ENCODE data around the gene TBX1. TPM values are rescaled to one million over a fixed set of nuclear protein-coding genes. Genes with fewer than 3 reads are reported as not detected.

The TBX1 gene
- total RNA-seq, 1 donor from 2014 or later: 13.5 TPM

DNA sequence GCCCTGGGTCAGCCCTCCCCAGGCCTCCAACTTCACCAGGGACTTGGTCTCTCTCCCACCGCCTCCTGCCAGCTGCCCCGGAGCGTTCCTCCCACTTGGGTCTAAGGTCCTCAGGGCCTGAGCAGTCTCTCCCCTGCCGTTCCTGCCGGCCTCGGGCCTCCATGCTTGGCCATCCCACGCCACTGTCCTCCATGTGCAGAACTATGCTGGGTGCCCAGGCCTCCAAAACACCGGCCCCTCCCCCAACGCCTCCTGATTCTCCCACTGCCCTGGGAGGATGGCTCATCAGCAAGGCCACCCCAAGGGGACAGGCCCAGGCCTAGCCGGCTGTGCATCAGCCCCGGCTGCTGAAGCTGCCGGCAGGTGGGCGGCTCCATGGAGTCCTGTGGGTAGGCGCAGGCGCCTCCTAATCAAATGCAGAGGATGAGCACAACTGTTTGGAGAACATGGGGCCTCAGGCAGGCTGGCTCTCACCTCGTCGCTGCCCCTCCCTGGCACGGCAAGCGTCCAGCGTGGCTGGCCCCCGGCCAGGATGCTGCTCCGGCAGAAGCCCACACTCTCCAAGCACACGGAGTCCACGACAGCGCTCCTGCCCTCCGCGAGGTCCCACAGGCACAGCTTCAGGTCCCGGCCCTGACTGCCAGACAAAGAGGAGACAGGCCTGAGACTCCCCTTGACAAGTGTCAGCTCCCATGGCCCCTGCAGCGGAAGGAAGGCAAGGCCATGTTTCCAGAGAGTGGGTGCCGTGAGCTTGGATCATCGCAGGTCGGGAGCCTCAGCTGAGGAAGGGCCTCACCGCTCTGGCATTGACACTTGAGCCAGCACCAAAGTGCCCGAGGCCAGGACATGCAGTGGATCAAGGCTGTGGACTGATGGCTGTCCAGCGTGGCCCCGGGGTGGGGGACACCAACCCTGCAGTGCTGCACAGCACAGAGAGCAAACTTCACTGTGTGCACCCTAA is 51.5 kb downstream of the TBX1 start:
- DNase-seq (peak; percentile 41), ATAC-seq (no peak)
- peaks cover 6% of the 10 kb centered on the region for H3K36me3 ChIP-seq
- TF ChIP-seq, protein P1, sequence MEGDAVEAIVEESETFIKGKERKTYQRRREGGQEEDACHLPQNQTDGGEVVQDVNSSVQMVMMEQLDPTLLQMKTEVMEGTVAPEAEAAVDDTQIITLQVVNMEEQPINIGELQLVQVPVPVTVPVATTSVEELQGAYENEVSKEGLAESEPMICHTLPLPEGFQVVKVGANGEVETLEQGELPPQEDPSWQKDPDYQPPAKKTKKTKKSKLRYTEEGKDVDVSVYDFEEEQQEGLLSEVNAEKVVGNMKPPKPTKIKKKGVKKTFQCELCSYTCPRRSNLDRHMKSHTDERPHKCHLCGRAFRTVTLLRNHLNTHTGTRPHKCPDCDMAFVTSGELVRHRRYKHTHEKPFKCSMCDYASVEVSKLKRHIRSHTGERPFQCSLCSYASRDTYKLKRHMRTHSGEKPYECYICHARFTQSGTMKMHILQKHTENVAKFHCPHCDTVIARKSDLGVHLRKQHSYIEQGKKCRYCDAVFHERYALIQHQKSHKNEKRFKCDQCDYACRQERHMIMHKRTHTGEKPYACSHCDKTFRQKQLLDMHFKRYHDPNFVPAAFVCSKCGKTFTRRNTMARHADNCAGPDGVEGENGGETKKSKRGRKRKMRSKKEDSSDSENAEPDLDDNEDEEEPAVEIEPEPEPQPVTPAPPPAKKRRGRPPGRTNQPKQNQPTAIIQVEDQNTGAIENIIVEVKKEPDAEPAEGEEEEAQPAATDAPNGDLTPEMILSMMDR (IDR thresholded peaks at IDR 0.05): no peak
- no peaks in the 10 kb centered on the region for H3K27me3 ChIP-seq (ENCODE audit: low read depth)
- H3K27ac ChIP-seq: no peak overlapping the region
- intact Hi-C loops (cut with DNase I): no loop called here
- no peaks in the 10 kb centered on the region for H3K4me1 ChIP-seq
- H3K9me3 ChIP-seq: no peaks in the 10 kb centered on the region
- no peak overlapping the region for H3K4me3 ChIP-seq

DNA sequence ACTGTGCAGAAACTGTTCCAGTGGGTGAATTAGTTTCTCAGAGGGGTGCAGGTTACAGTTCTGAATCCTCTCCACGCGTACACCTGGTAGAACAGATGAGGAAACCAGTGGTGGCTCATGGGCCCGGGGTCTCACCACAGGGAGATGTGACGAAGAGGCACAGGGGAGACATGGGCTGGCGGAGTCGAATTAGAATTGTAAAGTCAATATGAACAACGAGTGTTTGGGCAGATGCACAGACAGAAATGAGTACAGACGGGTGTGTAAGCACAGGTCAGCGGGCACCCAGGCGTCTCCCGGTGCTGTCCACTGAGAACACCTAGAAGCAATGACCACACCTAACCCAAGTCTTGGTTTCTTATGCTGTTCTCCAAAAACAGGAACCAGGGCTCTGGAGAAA is 52.3 kb downstream of the TBX1 start:
- ATAC-seq: no peak
- no peak for DNase-seq

DNA sequence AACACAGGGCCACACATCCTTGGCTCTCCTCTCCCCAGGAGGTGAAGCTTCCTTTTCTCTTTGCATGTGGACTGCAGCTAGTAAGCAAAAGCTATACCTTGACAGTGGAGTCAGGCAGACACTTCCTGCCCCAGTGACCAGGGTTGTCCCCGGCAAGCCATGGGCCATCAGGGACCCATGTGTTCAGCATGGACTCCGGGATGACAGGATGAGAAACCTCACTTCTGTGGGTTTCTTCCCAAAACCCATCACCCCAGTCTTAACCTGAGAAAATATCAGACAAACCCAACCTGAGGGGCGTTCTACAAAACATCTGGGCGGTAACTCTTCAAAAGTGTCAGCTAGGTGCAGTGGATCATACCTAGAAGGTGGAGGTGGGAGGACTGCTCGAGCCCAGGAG is 53.9 kb downstream of the TBX1 start:
- TF ChIP-seq, protein P1 (IDR thresholded peaks at IDR 0.05): no peak
- ATAC-seq: no peak
- intact Hi-C loops (cut with DNase I): no loop called here

More for the DNA sequence above, 52.3 kb downstream of the TBX1 start:
- no peak overlapping the region for H3K27ac ChIP-seq
- TF ChIP-seq, protein P1 (IDR thresholded peaks at IDR 0.05): no peak
- intact Hi-C loops (cut with DNase I): no loop called here
- peaks cover 5% of the 10 kb centered on the region for H3K4me1 ChIP-seq
- H3K4me3 ChIP-seq: no peak overlapping the region
- H3K9me3 ChIP-seq: no peaks in the 10 kb centered on the region
- H3K36me3 ChIP-seq: peaks cover 6% of the 10 kb centered on the region
- no peaks in the 10 kb centered on the region for H3K27me3 ChIP-seq (ENCODE audit: low read depth)

DNA sequence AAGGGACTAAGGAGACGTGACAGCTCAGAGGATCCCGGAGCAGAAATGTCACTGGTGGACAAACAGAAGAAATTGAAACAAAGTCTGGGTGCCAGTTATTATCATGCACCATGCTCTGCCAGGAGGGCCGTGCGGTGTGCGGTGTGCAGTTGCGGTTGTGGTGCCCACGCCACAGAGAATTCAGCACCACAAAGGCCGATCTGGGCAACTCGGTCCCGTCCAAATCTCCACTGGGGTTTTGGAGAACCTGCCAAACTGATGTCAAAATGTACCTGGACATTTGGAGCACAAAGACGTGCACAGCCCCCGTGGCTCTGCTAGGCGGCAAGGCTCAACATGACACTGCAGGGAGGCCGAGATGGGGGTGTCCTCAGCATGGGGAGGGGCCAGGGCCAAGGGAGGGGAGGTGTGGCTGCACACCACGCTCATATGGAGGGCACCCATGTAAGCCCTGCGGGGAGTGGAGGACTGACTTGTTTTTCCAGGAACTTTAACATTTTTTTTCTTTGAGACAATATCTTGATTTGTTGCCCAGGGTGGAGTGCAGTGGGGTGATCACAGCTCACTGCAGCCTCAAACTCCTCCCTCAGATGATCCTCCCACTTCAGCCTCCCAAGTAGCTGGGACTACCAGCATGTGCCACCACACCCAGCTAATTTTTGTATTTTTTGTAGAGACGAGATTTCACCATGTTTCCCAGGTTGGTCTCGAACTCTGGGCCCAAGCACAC is 54.7 kb downstream of the TBX1 start:
- Histone ChIP-seq H3K27me3 (ENCODE audit: low read depth) (no peaks in the 10 kb centered on the region), H3K36me3 (peaks cover 6% of the 10 kb centered on the region), H3K4me3 (no peak overlapping the region), H3K9me3 (no peaks in the 10 kb centered on the region), H3K27ac (no peak overlapping the region), H3K4me1 (peaks cover 10% of the 10 kb centered on the region)
- intact Hi-C loops (cut with DNase I): no loop called here
- no peak for DNase-seq
- ATAC-seq: no peak
- TF ChIP-seq, protein P1 (IDR thresholded peaks at IDR 0.05): no peak

More for the DNA sequence above, 53.9 kb downstream of the TBX1 start:
- no peak overlapping the region for H3K4me3 ChIP-seq
- H3K4me1 ChIP-seq: peaks cover 10% of the 10 kb centered on the region
- no peak for DNase-seq
- peaks cover 6% of the 10 kb centered on the region for H3K36me3 ChIP-seq
- H3K27me3 ChIP-seq (ENCODE audit: low read depth): no peaks in the 10 kb centered on the region
- H3K9me3 ChIP-seq: no peaks in the 10 kb centered on the region
- H3K27ac ChIP-seq: no peak overlapping the region

DNA sequence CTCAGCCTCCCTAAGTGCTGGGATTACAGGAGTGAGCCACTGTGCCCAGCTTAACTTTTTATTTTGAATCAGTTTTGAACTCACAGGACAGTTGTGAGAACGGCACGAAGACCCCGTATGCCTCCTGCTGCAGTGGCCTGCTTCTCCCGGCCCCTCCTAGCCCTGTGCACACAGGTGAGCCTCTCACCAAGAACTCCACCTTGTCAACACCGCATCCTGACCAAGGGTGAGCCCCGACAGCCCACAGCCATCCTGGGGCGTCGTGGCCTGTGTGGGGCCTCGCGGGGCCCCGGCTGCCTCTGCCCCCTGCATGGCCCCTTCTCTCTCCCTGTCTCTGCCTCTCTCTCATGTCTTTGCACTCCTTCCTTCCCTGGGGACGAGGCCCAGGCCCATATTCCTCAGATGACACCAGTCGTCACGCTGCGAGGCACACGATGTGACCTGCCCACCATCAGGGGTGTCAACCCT is 55.3 kb downstream of the TBX1 start:
- intact Hi-C loops (cut with DNase I): no loop called here
- ATAC-seq (no peak), DNase-seq (no peak)
- H3K4me1 ChIP-seq: peaks cover 10% of the 10 kb centered on the region
- peaks cover 6% of the 10 kb centered on the region for H3K36me3 ChIP-seq
- no peaks in the 10 kb centered on the region for H3K9me3 ChIP-seq
- H3K27ac ChIP-seq: no peak overlapping the region
- TF ChIP-seq, protein P1 (IDR thresholded peaks at IDR 0.05): no peak
- H3K4me3 ChIP-seq: no peak overlapping the region
- H3K27me3 ChIP-seq (ENCODE audit: low read depth): no peaks in the 10 kb centered on the region

All from lower lobe of right lung (tissue), 2 donors.